ENCODE data around the gene ALOXE3. TPM values are rescaled to one million over a fixed set of nuclear protein-coding genes. Genes with fewer than 3 reads are reported as not detected.

Gene ALOXE3
- total RNA-seq, 1 experiment from 2014 or later: 0.13 TPM

GRCh38 chr17:8144401-8145231 is 26.3 kb upstream of the ALOXE3 start:
- Histone ChIP-seq H2BK15ac (ENCODE audit: low read depth, low read length) (no peak overlapping the region), H3K23me2 (ENCODE audit: insufficient read length, low read depth, low read length, poor library complexity, severe bottlenecking) (peaks cover under 1% of the 10 kb centered on the region), H2AK5ac (ENCODE audit: insufficient read length, low read length) (no peak overlapping the region), H3K9ac (ENCODE audit: extremely low read depth, insufficient read length, low read length) (no peak overlapping the region), H2BK20ac (ENCODE audit: low read depth, low read length, poor library complexity, severe bottlenecking) (no peak overlapping the region), H3T11ph (ENCODE audit: low read length) (no peak overlapping the region), H2AFZ (ENCODE audit: low read length) (no peak overlapping the region), H3K9me3 (ENCODE audit: control insufficient read depth, low read depth, low read length) (no peaks in the 10 kb centered on the region), H3K23ac (ENCODE audit: insufficient read length, low read depth, low read length) (no peak overlapping the region), H3K14ac (ENCODE audit: insufficient read depth, low read length) (no peak overlapping the region), H4K5ac (ENCODE audit: insufficient read length, low read depth, low read length) (no peak overlapping the region), H4K8ac (replicated peaks; ENCODE audit: insufficient read length, low read depth, low read length) (no peak overlapping the region), H2BK5ac (ENCODE audit: insufficient read length, low read length) (no peak overlapping the region), H3K4me2 (ENCODE audit: insufficient read depth, insufficient read length, low read length) (no peak overlapping the region), H3K27ac (ENCODE audit: insufficient read length, low read depth, low read length) (no peak overlapping the region), H3K27me3 (ENCODE audit: insufficient read depth, low read length) (no peaks in the 10 kb centered on the region), H3K79me2 (ENCODE audit: insufficient read depth, low read length) (no peaks in the 10 kb centered on the region), H2BK120ac (ENCODE audit: low read depth, low read length, poor library complexity, severe bottlenecking) (no peak overlapping the region), H3K4ac (ENCODE audit: low read depth, low read length) (no peak overlapping the region), H3K79me1 (ENCODE audit: insufficient read depth, low read depth, low read length, poor library complexity, severe bottlenecking) (no peaks in the 10 kb centered on the region), H3K56ac (ENCODE audit: insufficient read length, low read depth, low read length) (no peak overlapping the region), H3K18ac (ENCODE audit: insufficient read length, low read depth, low read length) (no peak overlapping the region), H4K91ac (ENCODE audit: insufficient read length, low read depth, low read length) (no peak overlapping the region), H4K20me1 (ENCODE audit: control insufficient read depth, insufficient read depth, insufficient read length) (no peaks in the 10 kb centered on the region), H2BK12ac (ENCODE audit: insufficient read length, low read depth, low read length) (no peak overlapping the region), H3K4me1 (ENCODE audit: insufficient read depth, low read length) (no peaks in the 10 kb centered on the region)
- H3K27me3 Mint-ChIP-seq (ENCODE audit: low read depth): no peaks in the 10 kb centered on the region; the same call in 1 of the 2 replicates
- H3K36me3 Mint-ChIP-seq (ENCODE audit: insufficient read depth in 1 of 3, low read depth in 3 of 3): peaks cover 39 to 84% (median 66%) of the 10 kb centered on the region in 3 experiments
- H3K4me3 Mint-ChIP-seq: no peak overlapping the region
- H3K4me1 Mint-ChIP-seq: no peaks in the 10 kb centered on the region
- no peak for TF ChIP-seq CTCF (conservative IDR thresholded peaks at IDR 0.05)
- H3K27ac Mint-ChIP-seq: no peak overlapping the region; a peak in 1 of 7 replicates
- no peaks in the 10 kb centered on the region for H3K9me3 Mint-ChIP-seq
- WGBS (ENCODE audit: extremely low coverage, insufficient read length, low lambda C conversion rate): no CpG with 5 or more reads among the region's 15 CpGs
- DNase-seq: no peak

Data from H9 (cell line).